Sigmoid colon (tissue), 7 donors: ENCODE data around the gene ITPR1. TPM values are rescaled to one million over a fixed set of nuclear protein-coding genes. Genes with fewer than 3 reads are reported as not detected.

ENCODE experiments used
- DNase-seq: peaks from one replicate; pipeline ENCODE4 v3.0.0-alpha.2; 2019
- H3K27ac ChIP-seq, 4 donors: fragments of 200-600 bp; sonication (generic); one replicate each; pipeline ENCODE4 v1.5.1; 2016 to 2019; ENCODE audit warnings: mild to moderate bottlenecking in 1 of 4
- H3K27me3 ChIP-seq, 3 donors: fragments of 200-600 bp; sonication (generic); one replicate each; pipeline ENCODE4 v1.5.1; 2019; ENCODE audit warnings: mild to moderate bottlenecking in 1 of 3
- H3K36me3 ChIP-seq, 4 donors: fragments of 200-600 bp; sonication (generic); one replicate each; pipeline ENCODE4 v1.5.1; 2016 to 2019
- H3K4me1 ChIP-seq, 4 donors: fragments of 200-600 bp; sonication (generic); one replicate each; pipeline ENCODE4 v1.5.1; 2017 to 2019
- H3K4me3 ChIP-seq, 4 donors: fragments of 200-600 bp; sonication (generic); one replicate each; pipeline ENCODE4 v1.5.1; 2017 to 2019; ENCODE audit warnings: mild to moderate bottlenecking in 2 of 4, moderate library complexity in 1 of 4
- H3K9me3 ChIP-seq, 4 donors: fragments of 200-600 bp in 3 of 4; sonication (generic) in 3 of 4; one replicate each; pipeline versions ENCODE4 v1.5.1 to v1.6.1; 2013 to 2019
- EP300 ChIP-seq, 4 donors: sonication (generic); formaldehyde crosslinking; IDR thresholded peaks; one replicate each; pipeline ENCODE4 v1.6.1; 2017; ENCODE audit warnings: antibody characterized with exemption in 4 of 4
- POLR2A ChIP-seq, 2 donors: fragments of 450-650 bp; IDR thresholded peaks; one replicate each; pipeline ENCODE4 v1.6.1; 2016; ENCODE audit warnings: antibody characterized with exemption in 2 of 2, mild to moderate bottlenecking in 2 of 2, moderate library complexity in 2 of 2
- POLR2AphosphoS5 ChIP-seq, 4 donors: sonication (generic); formaldehyde crosslinking; IDR thresholded peaks; one replicate each; pipeline ENCODE4 v1.6.1; 2017; ENCODE audit warnings: antibody characterized with exemption in 4 of 4
- WGBS, 2 donors: extraction: QIAGEN DNeasy Blood & Tissue Kit; methylation state at CpG; one replicate each; pipeline ENCODE4 v1.1.7; 2013; 5-methylcytosine and 5-hydroxymethylcytosine counted together
- intact Hi-C: fragments of 100-400 bp; cut with DNase I; formaldehyde crosslinking; loops from one replicate; pipeline ENCODE4 v1.15.1; 2023
- polyA plus RNA-seq, 3 donors: library from polyadenylated mRNA; stranded (reverse); fragments of 200-250 nt; gene quantifications; one replicate each; pipeline ENCODE4 v1.2.3, GENCODE V29; 2013
- total RNA-seq, 4 donors: library from RNA; depleted of rRNA; stranded (reverse); fragments of >200 nt; gene quantifications; one replicate each; pipeline ENCODE4 v1.1.0, GENCODE V29; 2016
- TF ChIP-seq, protein P1 (sequence below), 4 experiments: fragments of 450-650 bp in 3 of 4; fragments of 200-600 bp in 1 of 4; IDR thresholded peaks; one replicate each; pipeline ENCODE4 v1.5.1; 2016 to 2019; ENCODE audit warnings: antibody characterized with exemption in 4 of 4, mild to moderate bottlenecking in 3 of 4, moderate library complexity in 2 of 4
- donor health status: healthy with polysubstance abuse.
- donor health status: Bipolar disorder and iron deficiency.
- donor health status: healthy.

ITPR1 gene
- total and polyA plus RNA-seq, 7 donors = 1.4 to 206 (median 111) TPM

DNA sequence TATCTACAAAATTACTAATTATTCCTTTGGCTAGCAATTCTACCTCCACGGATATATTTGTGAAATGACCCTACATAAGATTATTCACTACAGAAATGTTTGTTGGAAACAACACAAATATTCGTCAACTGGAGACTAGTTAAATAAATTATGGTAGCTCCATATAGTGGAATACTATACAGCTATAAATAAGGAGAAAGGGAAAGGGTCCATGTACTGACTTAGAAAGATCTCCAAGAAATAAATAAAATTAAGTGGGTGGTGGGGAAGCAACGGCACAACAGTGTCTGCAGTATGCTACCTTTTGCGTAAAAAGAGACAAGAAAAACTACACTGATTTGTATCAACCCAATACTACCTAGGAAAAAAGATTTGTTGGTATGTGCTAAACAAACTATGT lies 389.4 kb downstream of the ITPR1 start:
- H3K27ac ChIP-seq = no peak overlapping the region
- no peak for TF ChIP-seq EP300 (IDR thresholded peaks at IDR 0.05)
- TF ChIP-seq, protein P1, sequence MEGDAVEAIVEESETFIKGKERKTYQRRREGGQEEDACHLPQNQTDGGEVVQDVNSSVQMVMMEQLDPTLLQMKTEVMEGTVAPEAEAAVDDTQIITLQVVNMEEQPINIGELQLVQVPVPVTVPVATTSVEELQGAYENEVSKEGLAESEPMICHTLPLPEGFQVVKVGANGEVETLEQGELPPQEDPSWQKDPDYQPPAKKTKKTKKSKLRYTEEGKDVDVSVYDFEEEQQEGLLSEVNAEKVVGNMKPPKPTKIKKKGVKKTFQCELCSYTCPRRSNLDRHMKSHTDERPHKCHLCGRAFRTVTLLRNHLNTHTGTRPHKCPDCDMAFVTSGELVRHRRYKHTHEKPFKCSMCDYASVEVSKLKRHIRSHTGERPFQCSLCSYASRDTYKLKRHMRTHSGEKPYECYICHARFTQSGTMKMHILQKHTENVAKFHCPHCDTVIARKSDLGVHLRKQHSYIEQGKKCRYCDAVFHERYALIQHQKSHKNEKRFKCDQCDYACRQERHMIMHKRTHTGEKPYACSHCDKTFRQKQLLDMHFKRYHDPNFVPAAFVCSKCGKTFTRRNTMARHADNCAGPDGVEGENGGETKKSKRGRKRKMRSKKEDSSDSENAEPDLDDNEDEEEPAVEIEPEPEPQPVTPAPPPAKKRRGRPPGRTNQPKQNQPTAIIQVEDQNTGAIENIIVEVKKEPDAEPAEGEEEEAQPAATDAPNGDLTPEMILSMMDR (IDR thresholded peaks at IDR 0.05) = no peak
- no peak for TF ChIP-seq POLR2A (IDR thresholded peaks at IDR 0.05)
- DNase-seq = no peak
- H3K36me3 ChIP-seq = no peaks in the 10 kb centered on the region
- H3K4me1 ChIP-seq = peaks cover 0 to 5% (median 0%) of the 10 kb centered on the region in 4 donors
- 96 to 98% methylated on average over 4 of the region's 4 CpGs for WGBS, 2 donors
- H3K9me3 ChIP-seq = no peaks in the 10 kb centered on the region
- no peak overlapping the region for H3K4me3 ChIP-seq
- intact Hi-C loops = no loop called here
- H3K27me3 ChIP-seq = no peaks in the 10 kb centered on the region

DNA sequence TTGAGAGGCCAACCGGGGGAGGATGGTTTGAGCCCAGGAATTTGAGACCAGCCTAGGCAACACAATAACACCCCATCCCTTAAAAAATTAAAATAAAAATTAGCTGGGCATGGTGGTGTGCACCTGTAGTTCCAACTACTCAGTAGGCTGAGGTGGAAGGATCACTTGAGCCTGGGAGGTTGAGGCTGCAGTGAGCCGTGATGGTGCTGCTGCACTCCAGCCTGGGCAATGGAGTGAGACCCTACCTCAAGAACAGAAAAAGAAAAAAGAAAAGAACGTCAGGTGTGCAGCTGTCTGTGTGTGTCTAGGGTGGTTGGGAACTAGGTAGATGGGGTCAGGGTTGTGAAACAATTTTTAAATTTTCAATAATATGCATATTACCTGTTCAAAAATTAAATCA lies 389.9 kb downstream of the ITPR1 start:
- Histone ChIP-seq H3K27ac (no peak overlapping the region), H3K27me3 (no peaks in the 10 kb centered on the region), H3K4me3 (no peak overlapping the region), H3K4me1 (peaks cover 0 to 5% (median 0%) of the 10 kb centered on the region in 4 donors), H3K9me3 (no peaks in the 10 kb centered on the region), H3K36me3 (no peaks in the 10 kb centered on the region)
- TF ChIP-seq, protein P1 (IDR thresholded peaks at IDR 0.05) = no peak
- no peak for TF ChIP-seq POLR2AphosphoS5 (IDR thresholded peaks at IDR 0.05)
- TF ChIP-seq POLR2A (IDR thresholded peaks at IDR 0.05) = no peak
- no peak for TF ChIP-seq EP300 (IDR thresholded peaks at IDR 0.05)
- 81 to 98% methylated on average over 3 of the region's 3 CpGs for WGBS, 2 donors
- intact Hi-C loops = no loop called here
- DNase-seq = no peak

DNA sequence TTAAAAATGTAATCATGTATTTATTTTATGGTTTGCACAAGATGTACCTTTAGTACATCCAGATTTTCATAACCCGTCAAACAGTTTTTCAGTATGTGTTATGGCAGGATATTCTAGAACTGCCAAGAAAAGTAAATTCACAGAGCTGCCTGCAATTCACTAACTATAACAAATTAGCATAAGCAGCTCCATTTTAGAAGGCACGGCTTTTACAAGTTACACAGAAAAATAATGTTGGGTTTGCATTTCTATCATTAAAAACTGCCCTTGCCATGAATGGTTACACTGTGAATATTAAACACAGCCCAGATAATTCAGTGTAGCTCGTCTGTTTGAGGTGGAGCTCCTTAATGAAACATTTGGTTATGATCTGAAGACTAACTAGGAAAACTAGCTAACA lies 391.7 kb downstream of the ITPR1 start:
- Histone ChIP-seq H3K4me3 (no peak overlapping the region), H3K4me1 (peaks cover 0 to 14% (median 8%) of the 10 kb centered on the region in 4 donors), H3K27me3 (no peaks in the 10 kb centered on the region), H3K36me3 (no peaks in the 10 kb centered on the region), H3K9me3 (no peaks in the 10 kb centered on the region), H3K27ac (peak overlapping the region in 1 of 4 donors; percentile 7)
- 88 to 90% methylated on average over 3 of the region's 3 CpGs for WGBS, 2 donors
- TF ChIP-seq POLR2AphosphoS5 (IDR thresholded peaks at IDR 0.05) = no peak
- TF ChIP-seq POLR2A (IDR thresholded peaks at IDR 0.05) = no peak
- TF ChIP-seq, protein P1 (IDR thresholded peaks at IDR 0.05) = no peak
- no peak for TF ChIP-seq EP300 (IDR thresholded peaks at IDR 0.05)
- intact Hi-C loops = no loop called here
- DNase-seq = no peak

DNA sequence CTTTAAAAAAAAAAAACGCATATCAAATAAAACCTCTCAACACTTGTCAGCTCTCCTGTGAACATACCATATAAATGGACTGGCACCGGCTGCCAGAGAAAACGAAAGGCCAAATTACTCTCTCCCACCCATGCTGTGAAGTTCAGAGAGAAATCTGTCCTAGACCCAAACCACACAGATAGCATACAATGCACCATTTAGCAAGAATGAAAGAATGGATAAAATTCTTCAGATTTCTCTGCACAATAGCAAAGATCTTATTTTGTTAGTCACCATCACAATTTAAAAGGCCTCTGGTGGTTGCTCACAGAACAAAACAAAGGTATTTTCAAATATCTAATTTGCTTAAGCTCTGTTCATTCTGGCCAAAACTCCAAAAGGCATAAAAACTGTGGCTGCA lies 392.2 kb downstream of the ITPR1 start:
- no peaks in the 10 kb centered on the region for H3K9me3 ChIP-seq
- DNase-seq = no peak
- no peaks in the 10 kb centered on the region for H3K27me3 ChIP-seq
- WGBS, 2 donors = 84 to 89% methylated on average over 3 of the region's 3 CpGs
- H3K4me3 ChIP-seq = no peak overlapping the region
- H3K27ac ChIP-seq = peak overlapping the region in 1 of 4 donors; percentile 7
- H3K4me1 ChIP-seq = peaks cover 0 to 18% (median 11%) of the 10 kb centered on the region in 4 donors
- intact Hi-C loops = no loop called here
- TF ChIP-seq POLR2AphosphoS5 (IDR thresholded peaks at IDR 0.05) (no peak), EP300 (IDR thresholded peaks at IDR 0.05) (no peak), POLR2A (IDR thresholded peaks at IDR 0.05) (no peak)
- TF ChIP-seq, protein P1 (IDR thresholded peaks at IDR 0.05) = no peak
- H3K36me3 ChIP-seq = no peaks in the 10 kb centered on the region

DNA sequence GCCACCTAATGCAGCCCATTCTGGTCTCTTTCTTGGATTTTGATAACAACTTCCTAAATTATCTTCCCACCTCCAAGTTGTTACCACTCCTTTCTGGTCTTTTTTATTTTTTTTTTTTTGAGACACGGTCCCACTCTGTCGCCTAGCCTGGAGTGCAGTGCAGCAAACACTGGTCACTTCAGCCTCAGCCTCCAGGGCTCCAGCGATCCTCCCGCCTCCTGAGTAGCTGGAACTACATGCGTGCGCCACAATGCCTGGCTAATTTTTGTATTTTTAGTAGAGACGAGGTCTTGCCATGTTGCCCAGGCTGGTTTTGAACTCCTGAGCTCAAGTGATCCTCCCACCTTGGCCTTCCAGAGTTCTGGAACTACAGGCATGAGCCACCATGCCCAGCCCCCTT lies 393.3 kb downstream of the ITPR1 start:
- H3K27me3 ChIP-seq = no peaks in the 10 kb centered on the region
- no peaks in the 10 kb centered on the region for H3K9me3 ChIP-seq
- H3K36me3 ChIP-seq = no peaks in the 10 kb centered on the region
- TF ChIP-seq, protein P1 (IDR thresholded peaks at IDR 0.05) = no peak
- TF ChIP-seq POLR2A (IDR thresholded peaks at IDR 0.05) (no peak), POLR2AphosphoS5 (IDR thresholded peaks at IDR 0.05) (no peak), EP300 (IDR thresholded peaks at IDR 0.05) (no peak)
- H3K4me1 ChIP-seq = peaks cover 0 to 19% (median 11%) of the 10 kb centered on the region in 4 donors
- no peak for DNase-seq
- intact Hi-C loops = no loop called here
- H3K27ac ChIP-seq = no peak overlapping the region
- WGBS, 2 donors = 96 to 97% methylated on average over 7 of the region's 7 CpGs
- no peak overlapping the region for H3K4me3 ChIP-seq
